ENCODE data around the gene CDIPT.
"Not testable (repeated sequence)": the region's sequence is repeated elsewhere in the genome, so short reads cannot be mapped to it uniquely, and the experiment has no call there.

Gene CDIPT

DNA sequence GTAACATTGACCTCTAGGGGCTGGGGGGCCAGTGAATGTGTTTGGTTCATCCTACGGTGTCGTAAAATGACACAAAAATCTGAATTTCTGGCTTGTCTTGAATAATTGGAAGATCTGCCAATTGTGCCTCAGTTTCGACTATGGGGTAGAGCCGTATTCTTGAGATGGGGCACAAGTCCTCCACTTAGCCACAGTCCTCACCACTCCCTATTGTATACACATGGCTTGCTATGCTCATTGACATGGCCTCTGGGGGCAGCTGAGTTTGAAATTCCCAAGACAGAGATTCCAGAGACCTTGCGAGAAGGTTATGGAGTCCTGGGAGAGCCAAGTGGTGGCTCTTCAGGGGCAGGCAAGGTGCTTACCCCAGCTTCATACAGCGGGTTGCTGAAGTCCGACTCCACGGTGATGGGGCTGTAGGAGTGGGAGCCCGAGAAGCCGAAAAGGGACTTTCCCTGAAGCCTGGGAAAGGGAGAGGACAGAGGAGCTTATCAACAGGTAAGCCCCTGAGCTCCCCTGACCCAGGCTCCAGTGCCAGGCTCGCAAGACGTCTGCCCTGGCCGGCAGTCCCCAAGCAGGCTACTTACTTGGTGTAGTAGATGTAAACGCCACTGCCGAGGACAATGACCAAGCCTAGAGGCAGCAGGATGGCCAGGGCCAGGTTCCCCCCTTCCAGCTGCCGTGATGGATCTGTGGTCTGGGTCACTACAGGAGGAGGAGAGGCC lies 9.0 kb upstream of the CDIPT start:
- Histone ChIP-seq H3K36me3 (ENCODE audit: insufficient read depth, low read length) (no peaks in the 10 kb centered on the region), H3K27ac (no peak overlapping the region), H3K9ac (ENCODE audit: insufficient read length) (no peak overlapping the region), H3K9me3 (ENCODE audit: low read depth, low read length) (no peaks in the 10 kb centered on the region), H3K4me3 (no peak overlapping the region)
- TF ChIP-seq POLR2AphosphoS5 (IDR thresholded peaks at IDR 0.05; ENCODE audit: borderline replicate concordance, low read depth, low read length) (no peak), FOXP2 (optimal IDR thresholded peaks at IDR 0.05; ENCODE audit: control extremely low read depth, extremely low read length, insufficient read depth) (no peak), EZH2 (IDR thresholded peaks at IDR 0.05) (no peak)
- no peak for DNase-seq (ENCODE audit: low read depth, low spot score)

GRCh38 chr16:29869067-29869466 lies 6.0 kb upstream of the CDIPT start:
- not testable (repeated sequence) for H3K9ac ChIP-seq (ENCODE audit: insufficient read length); H3K36me3 ChIP-seq (ENCODE audit: insufficient read depth, low read length); H3K27ac ChIP-seq; DNase-seq (ENCODE audit: low read depth, low spot score); H3K9me3 ChIP-seq (ENCODE audit: low read depth, low read length); H3K4me3 ChIP-seq

DNA sequence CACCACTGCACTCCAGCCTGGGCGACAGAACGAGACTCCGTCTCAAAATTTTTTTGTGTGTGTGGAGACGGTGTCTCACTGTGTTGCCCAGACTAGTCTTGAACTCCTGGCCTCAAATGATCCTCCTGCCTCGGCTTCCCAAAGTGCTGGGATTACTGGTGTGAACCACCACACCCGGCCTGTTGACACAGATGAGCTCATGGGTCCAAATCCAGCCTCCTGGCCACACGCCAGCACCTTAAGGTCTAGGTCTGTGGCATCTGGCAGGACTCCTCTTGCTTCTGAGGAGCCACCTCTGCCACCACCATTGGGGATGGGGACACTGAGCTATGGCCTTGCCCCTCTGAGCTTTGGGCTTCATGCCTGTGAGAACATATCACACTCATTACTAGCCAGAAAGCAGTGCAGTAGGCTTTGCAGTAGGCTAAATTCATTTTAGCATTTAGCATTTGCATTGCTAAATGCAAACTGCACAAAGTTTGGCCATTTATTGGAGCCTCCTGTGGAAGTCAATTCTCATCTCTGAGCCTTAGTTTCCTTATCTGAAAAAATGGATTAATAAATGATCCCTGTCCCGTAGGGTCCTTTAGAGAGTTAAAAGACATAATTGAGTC lies 5.5 kb upstream of the CDIPT start:
- Histone ChIP-seq H3K27ac (no peak overlapping the region), H3K4me3 (no peak overlapping the region), H3K36me3 (ENCODE audit: insufficient read depth, low read length) (no peaks in the 10 kb centered on the region), H3K9ac (ENCODE audit: insufficient read length) (no peak overlapping the region), H3K9me3 (ENCODE audit: low read depth, low read length) (no peaks in the 10 kb centered on the region)
- TF ChIP-seq EZH2 (IDR thresholded peaks at IDR 0.05) = no peak
- TF ChIP-seq POLR2AphosphoS5 (IDR thresholded peaks at IDR 0.05; ENCODE audit: borderline replicate concordance, low read depth, low read length) = no peak
- no peak for DNase-seq (ENCODE audit: low read depth, low spot score)

DNA sequence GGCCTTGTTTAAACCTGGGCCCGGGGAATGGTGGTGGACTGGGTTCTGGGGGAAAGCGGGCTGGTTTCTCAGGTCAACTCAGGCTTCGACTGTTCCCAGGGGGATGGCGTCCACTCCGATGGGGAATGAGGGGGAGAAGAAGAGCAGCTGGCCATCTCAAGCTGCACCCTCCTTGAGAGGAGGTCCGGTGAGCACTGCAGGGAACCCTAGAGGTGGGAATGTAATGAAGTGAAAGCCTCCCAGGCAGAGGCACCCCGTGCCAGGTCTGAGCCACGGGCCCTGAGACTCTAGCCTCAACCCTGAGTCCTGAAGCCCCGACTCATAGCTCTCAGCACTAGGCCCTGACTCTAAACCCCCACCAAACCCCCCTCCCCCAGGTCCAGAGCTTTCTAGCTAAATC lies 1.2 kb upstream of the CDIPT start:
- no peak overlapping the region for H3K4me3 ChIP-seq
- TF ChIP-seq POLR2AphosphoS5 (IDR thresholded peaks at IDR 0.05; ENCODE audit: borderline replicate concordance, low read depth, low read length) (no peak), FOXP2 (optimal IDR thresholded peaks at IDR 0.05; ENCODE audit: control extremely low read depth, extremely low read length, insufficient read depth) (no peak), EZH2 (IDR thresholded peaks at IDR 0.05) (no peak)
- no peak overlapping the region for H3K27ac ChIP-seq
- no peaks in the 10 kb centered on the region for H3K9me3 ChIP-seq (ENCODE audit: low read depth, low read length)
- H3K9ac ChIP-seq (ENCODE audit: insufficient read length) = no peak overlapping the region
- DNase-seq (ENCODE audit: low read depth, low spot score) = no peak
- H3K36me3 ChIP-seq (ENCODE audit: insufficient read depth, low read length) = no peaks in the 10 kb centered on the region; the same call in 1 of the 2 replicates

- Histone ChIP-seq H3K27ac (peak overlapping the region; percentile 99), H3K9ac (ENCODE audit: insufficient read length) (no peak overlapping the region), H3K36me3 (ENCODE audit: insufficient read depth, low read length) (peaks cover 3% of the 10 kb centered on the region; the same call in 1 of the 2 replicates), H3K4me3 (peak overlapping the region; percentile 94), H3K9me3 (ENCODE audit: low read depth, low read length) (no peaks in the 10 kb centered on the region)
- no peak for TF ChIP-seq POLR2AphosphoS5 (IDR thresholded peaks at IDR 0.05; ENCODE audit: borderline replicate concordance, low read depth, low read length)
- TF ChIP-seq EZH2 (IDR thresholded peaks at IDR 0.05) = no peak
- no peak for TF ChIP-seq FOXP2 (optimal IDR thresholded peaks at IDR 0.05; ENCODE audit: control extremely low read depth, extremely low read length, insufficient read depth)
- no peak for DNase-seq (ENCODE audit: low read depth, low spot score)
Measured at GRCh38 chr16:29863669-29863984, 601 bp upstream of the CDIPT start.

DNA sequence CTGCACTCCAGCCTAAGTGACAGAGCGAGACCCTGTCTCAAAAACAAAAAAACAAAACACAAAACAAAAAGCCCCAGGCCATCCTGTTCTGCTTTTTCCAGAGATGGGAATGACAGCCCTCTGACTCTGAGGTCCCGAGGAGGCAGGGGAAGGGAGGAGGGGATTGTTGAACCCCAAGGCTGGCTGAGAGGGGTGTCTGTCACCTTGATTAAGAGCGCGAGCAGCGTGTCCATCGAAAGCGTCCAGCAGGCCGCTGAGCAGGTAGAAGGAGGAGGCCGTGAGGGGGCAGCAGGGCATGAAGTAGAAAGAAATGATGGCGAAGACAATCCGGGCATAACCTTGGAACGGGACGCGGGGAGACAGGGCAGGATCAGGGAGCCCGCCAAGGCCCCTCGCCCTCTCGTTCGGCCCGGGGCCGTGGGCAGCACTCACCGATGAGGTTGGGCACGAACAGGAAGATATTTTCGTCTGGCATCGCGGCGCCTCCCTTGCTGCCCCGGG lies 593 bp downstream of the CDIPT start:
- H3K9ac ChIP-seq (ENCODE audit: insufficient read length) = peak overlapping the region; percentile 94
- TF ChIP-seq FOXP2 (optimal IDR thresholded peaks at IDR 0.05; ENCODE audit: control extremely low read depth, extremely low read length, insufficient read depth) (no peak), POLR2AphosphoS5 (IDR thresholded peaks at IDR 0.05; ENCODE audit: borderline replicate concordance, low read depth, low read length) (no peak), EZH2 (IDR thresholded peaks at IDR 0.05) (no peak)
- peak overlapping the region; percentile 94 for H3K4me3 ChIP-seq
- no peaks in the 10 kb centered on the region for H3K9me3 ChIP-seq (ENCODE audit: low read depth, low read length)
- no peak overlapping the region for H3K27ac ChIP-seq
- peaks cover 5% of the 10 kb centered on the region; the same call in 1 of the 2 replicates for H3K36me3 ChIP-seq (ENCODE audit: insufficient read depth, low read length)
- DNase-seq (ENCODE audit: low read depth, low spot score) = no peak

DNA sequence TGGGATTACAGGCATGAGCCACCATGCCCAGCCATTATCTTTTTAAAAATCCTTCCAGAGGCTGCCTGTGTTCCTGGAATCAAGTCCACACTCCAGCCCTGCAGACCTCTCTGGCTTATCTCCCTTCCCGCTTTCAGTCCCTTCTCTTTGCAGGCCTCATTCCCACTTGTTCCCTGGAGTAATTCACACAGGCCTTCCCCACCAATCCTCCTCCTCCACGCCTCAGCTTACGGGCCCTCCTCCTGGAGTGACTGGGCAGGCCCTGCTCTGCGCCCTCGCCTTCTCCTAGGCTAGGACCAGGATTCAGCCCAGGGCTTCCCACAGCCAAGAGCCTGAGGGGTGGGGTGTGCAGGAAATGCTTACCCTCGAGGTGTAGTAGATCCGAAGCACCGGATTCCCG lies 2.8 kb downstream of the CDIPT start:
- Histone ChIP-seq H3K4me3 (no peak overlapping the region), H3K9me3 (ENCODE audit: low read depth, low read length) (no peaks in the 10 kb centered on the region), H3K36me3 (ENCODE audit: insufficient read depth, low read length) (peaks cover 5% of the 10 kb centered on the region; the same call in 1 of the 2 replicates), H3K27ac (no peak overlapping the region), H3K9ac (ENCODE audit: insufficient read length) (no peak overlapping the region)
- no peak for DNase-seq (ENCODE audit: low read depth, low spot score)
- no peak for TF ChIP-seq EZH2 (IDR thresholded peaks at IDR 0.05)
- no peak for TF ChIP-seq POLR2AphosphoS5 (IDR thresholded peaks at IDR 0.05; ENCODE audit: borderline replicate concordance, low read depth, low read length)
- no peak for TF ChIP-seq FOXP2 (optimal IDR thresholded peaks at IDR 0.05; ENCODE audit: control extremely low read depth, extremely low read length, insufficient read depth)

GRCh38 chr16:29858974-29859373 lies 4.1 kb downstream of the CDIPT start:
- H3K27ac ChIP-seq = no peak overlapping the region
- no peak overlapping the region for H3K9ac ChIP-seq (ENCODE audit: insufficient read length)
- H3K36me3 ChIP-seq (ENCODE audit: insufficient read depth, low read length) = peaks cover 5% of the 10 kb centered on the region; the same call in 1 of the 2 replicates
- TF ChIP-seq FOXP2 (optimal IDR thresholded peaks at IDR 0.05; ENCODE audit: control extremely low read depth, extremely low read length, insufficient read depth) = no peak
- TF ChIP-seq POLR2AphosphoS5 (IDR thresholded peaks at IDR 0.05; ENCODE audit: borderline replicate concordance, low read depth, low read length) = no peak
- no peak for TF ChIP-seq EZH2 (IDR thresholded peaks at IDR 0.05)
- H3K4me3 ChIP-seq = no peak overlapping the region
- DNase-seq (ENCODE audit: low read depth, low spot score) = no peak
- no peaks in the 10 kb centered on the region for H3K9me3 ChIP-seq (ENCODE audit: low read depth, low read length)

Data from SK-N-MC (cell line).